GM20000 (cell line): Measurements from ENCODE around the gene SLC22A12.
A peak's percentile ranks its signal among the peaks of the same experiment; 100 is the strongest.

Experiments
- DNase-seq: peaks from one replicate; pipeline ENCODE4 v3.0.0; 2012; ENCODE audit warnings: low spot score
- TF ChIP-seq, protein P1 (sequence below): IDR thresholded peaks from 2 replicates; pipeline ENCODE4 v1.5.1; 2012; ENCODE audit warnings: mild to moderate bottlenecking, control low read depth; ENCODE audit errors: extremely low read depth, missing control alignments

Gene SLC22A12

GRCh38 chr11:64626637-64627036 is 35.6 kb downstream of the SLC22A12 start:
- DNase-seq: no peak
- TF ChIP-seq, protein P1, sequence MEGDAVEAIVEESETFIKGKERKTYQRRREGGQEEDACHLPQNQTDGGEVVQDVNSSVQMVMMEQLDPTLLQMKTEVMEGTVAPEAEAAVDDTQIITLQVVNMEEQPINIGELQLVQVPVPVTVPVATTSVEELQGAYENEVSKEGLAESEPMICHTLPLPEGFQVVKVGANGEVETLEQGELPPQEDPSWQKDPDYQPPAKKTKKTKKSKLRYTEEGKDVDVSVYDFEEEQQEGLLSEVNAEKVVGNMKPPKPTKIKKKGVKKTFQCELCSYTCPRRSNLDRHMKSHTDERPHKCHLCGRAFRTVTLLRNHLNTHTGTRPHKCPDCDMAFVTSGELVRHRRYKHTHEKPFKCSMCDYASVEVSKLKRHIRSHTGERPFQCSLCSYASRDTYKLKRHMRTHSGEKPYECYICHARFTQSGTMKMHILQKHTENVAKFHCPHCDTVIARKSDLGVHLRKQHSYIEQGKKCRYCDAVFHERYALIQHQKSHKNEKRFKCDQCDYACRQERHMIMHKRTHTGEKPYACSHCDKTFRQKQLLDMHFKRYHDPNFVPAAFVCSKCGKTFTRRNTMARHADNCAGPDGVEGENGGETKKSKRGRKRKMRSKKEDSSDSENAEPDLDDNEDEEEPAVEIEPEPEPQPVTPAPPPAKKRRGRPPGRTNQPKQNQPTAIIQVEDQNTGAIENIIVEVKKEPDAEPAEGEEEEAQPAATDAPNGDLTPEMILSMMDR: no peak

DNA sequence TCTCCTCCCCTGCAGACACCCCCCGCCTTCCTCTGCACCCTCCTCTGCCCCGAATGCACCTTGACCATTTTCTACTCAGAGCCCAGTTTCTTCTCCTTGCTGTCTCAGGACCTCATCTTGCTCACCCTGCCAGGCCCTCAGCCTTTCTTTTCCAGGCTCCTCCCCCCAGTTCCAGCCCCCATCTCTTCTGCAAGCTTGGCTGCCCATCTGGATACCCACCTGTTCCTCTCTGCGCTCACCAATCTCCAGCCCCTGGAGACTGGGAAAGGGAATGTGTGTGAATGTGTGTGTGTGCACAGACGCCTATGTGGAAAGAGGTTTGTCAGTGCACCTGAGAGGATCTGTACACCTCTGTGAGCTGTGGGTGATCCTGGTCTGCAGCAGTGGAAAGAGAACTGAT is 36.4 kb downstream of the SLC22A12 start:
- TF ChIP-seq, protein P1: no peak
- no peak for DNase-seq

DNA sequence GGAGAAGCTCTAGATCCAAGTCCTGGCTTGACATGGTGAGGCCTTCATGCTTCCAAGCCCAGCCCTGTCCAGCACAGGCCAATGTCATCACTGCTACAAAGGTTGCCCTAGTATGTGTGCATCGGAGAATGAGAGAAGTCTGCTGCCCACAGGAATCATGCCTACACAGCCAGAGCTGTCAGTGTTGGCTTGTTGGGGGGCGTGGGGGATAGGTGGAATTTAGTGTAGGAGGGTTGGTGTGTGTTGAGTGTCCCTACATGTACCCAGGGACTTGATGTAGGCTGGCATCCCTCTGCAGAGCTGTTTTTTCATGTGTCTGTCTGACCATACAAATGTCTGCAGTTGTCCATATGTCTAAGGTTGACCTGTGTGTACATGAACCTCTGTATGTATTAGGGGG is 37.6 kb downstream of the SLC22A12 start:
- no peak for DNase-seq
- TF ChIP-seq, protein P1: no peak

DNA sequence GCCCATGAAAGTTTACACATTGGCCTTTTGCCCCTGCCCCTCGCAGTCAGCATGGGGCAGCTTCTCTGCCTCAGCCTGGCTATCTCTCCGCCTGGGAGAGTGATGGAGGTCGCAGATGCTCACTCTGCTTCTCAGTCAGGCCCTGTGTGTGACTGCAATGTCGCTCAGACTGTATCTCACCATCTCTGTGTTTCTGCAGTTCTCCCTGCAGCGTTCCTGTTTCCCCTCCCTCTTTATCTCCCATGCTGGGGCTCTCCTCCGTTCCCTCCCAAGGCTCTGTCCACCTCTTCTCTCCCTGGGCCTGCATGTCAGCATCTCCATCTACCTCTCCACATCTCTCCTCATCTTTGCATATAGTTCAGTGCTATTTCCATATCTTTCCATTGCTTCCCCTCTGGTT is 38.1 kb downstream of the SLC22A12 start:
- TF ChIP-seq, protein P1: no peak
- DNase-seq: no peak

GRCh38 chr11:64629796-64630562 is 39.0 kb downstream of the SLC22A12 start:
- TF ChIP-seq, protein P1: no peak
- DNase-seq: no peak

- peak; percentile 61 for DNase-seq
- TF ChIP-seq, protein P1: no peak
Measured at GRCh38 chr11:64631675-64632074, 40.7 kb downstream of the SLC22A12 start.

GRCh38 chr11:64632237-64632636 is 41.2 kb downstream of the SLC22A12 start:
- TF ChIP-seq, protein P1: no peak

More at GRCh38 chr11:64632237-64632636, 41.2 kb downstream of the SLC22A12 start:
- DNase-seq: no peak
